AG08395 (cell line): Measurements from ENCODE around the gene EMD.
A peak's percentile ranks its signal among the peaks of the same experiment; 100 is the strongest.

Experiments used
- DNase-seq: peaks from one replicate; pipeline ENCODE4 v3.0.0; 2012; ENCODE audit warnings: mixed read lengths, low spot score

EMD gene

GRCh38 chrX:154419189-154419588 is 40.1 kb downstream of the EMD start:
- no peak for DNase-seq

GRCh38 chrX:154419688-154420401 is 40.8 kb downstream of the EMD start:
- DNase-seq, result no peak

- DNase-seq, result no peak
Measured at GRCh38 chrX:154420402-154420756, 41.3 kb downstream of the EMD start.

- no peak for DNase-seq
Measured at GRCh38 chrX:154426916-154427770, 48.0 kb downstream of the EMD start.

GRCh38 chrX:154428176-154429171 is 49.4 kb downstream of the EMD start, which contains the start of gene ATP6AP1:
Gene ATP6AP1, plus strand, starts transcription at chrX:154428677. Its CDS starts 16 bp downstream, at chrX:154428693.
- peak; percentile 90 for DNase-seq

- DNase-seq, result no peak
Measured at GRCh38 chrX:154429711-154430110, 50.6 kb downstream of the EMD start.

- DNase-seq, result no peak
Measured at GRCh38 chrX:154430479-154430878, 51.4 kb downstream of the EMD start.

- no peak for DNase-seq
Measured at GRCh38 chrX:154430916-154431315, 51.8 kb downstream of the EMD start.
